Measurements from ENCODE around the gene PANK1. TPM values are rescaled to one million over a fixed set of nuclear protein-coding genes. Genes with fewer than 3 reads are reported as not detected.

PANK1 gene
- total RNA-seq, 2 experiments from 2014 or later: 2.1 to 2.5 TPM

DNA sequence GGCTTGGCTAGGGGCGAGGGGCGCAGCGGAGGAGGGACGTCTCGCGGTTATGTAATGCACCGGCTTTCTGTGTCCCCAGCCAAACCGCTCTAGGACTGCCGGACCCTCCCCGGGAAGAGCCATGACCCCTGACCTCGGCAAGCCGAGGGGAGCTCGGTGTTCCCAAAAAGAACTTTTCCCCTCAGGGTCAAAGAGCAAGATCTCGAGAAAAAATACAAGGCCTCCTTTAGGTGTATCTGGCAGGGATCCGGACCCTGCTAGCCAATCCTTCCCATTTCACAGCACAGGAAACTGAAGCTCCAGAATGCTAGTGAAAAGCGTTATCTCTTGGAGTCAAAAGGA, 109.1 kb downstream of the PANK1 start:
- H3K36me3 Mint-ChIP-seq: no peaks in the 10 kb centered on the region
- H3K27ac Mint-ChIP-seq: no peak overlapping the region
- DNase-seq: no peak
- CTCF ChIA-PET: interaction anchor here (0.9 kb wide), 1 partner anchor 29 kb away, joined by 3 read pairs; no protein-coding TSS in a partner anchor
- H3K4me3 Mint-ChIP-seq: no peak overlapping the region
- no peaks in the 10 kb centered on the region for H3K9me3 Mint-ChIP-seq
- intact Hi-C loops (cut with micrococcal nuclease): no loop called here
- peaks cover 50% of the 10 kb centered on the region for H3K27me3 Mint-ChIP-seq
- peaks cover 10% of the 10 kb centered on the region for H3K4me1 Mint-ChIP-seq (ENCODE audit: low read depth)
- POLR2A ChIA-PET: no interaction called here

DNA sequence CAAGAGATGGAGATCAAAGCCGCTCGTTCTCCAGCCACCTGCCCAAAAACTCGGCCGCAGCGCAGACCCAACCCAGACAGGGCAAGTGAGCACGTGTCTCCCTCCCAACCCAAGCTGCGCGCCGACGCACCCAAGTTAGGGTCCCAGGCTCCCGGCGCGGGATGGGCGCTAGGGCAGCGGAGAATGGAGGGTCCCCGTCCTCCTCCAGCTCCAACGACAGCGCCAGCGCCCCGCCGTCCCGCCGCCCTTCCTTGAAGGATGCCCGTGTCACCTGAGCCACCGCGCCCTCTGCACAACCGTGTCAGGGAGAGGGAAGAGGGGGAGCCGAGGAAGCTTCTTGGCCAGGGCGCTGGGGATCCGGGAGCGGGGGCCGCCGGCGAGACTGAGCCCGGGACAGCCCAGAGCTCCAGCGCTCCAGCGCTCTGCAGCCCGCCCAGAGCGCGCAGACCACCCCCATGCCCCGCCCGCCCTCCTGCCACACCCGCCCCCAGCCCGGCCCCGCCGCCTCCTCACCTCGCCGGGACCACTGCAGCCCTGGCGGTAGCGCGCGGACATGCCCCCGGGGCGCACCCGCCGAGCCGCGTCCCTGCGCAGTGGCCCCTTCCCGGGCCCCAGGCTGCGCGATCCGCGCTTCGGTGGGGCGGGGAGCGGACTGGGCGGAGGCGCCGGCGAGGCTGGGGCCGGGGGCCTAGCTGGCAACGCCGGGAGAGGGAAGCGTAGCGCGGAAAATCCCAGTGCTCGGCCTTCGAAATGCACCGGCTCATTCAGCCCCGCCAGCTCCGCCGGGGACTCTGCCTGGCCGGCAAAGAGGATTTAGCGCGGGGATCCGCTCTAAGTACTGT, 109.7 kb downstream of the PANK1 start, which contains the start of gene SLC16A12:
SLC16A12 (minus strand) TSS at position 424 of the 842 bp plus-strand sequence. CDS start 73,016 bp downstream, outside the sequence.
- ChIA-PET CTCF (interaction anchor here (0.9 kb wide), 1 partner anchor 30 kb away, joined by 3 read pairs; no protein-coding TSS in a partner anchor), POLR2A (no interaction called here)
- DNase-seq: no peak
- Mint-ChIP-seq H3K27ac (no peak within 1 kb of the TSS), H3K36me3 (no peaks in the 10 kb centered on the region), H3K27me3 (peaks cover 52% of the 10 kb centered on the region), H3K4me1 (ENCODE audit: low read depth) (peaks cover 10% of the 10 kb centered on the region), H3K4me3 (peak within 1 kb of the TSS; percentile 11), H3K9me3 (no peaks in the 10 kb centered on the region)
- intact Hi-C loops (cut with micrococcal nuclease): no loop called here

DNA sequence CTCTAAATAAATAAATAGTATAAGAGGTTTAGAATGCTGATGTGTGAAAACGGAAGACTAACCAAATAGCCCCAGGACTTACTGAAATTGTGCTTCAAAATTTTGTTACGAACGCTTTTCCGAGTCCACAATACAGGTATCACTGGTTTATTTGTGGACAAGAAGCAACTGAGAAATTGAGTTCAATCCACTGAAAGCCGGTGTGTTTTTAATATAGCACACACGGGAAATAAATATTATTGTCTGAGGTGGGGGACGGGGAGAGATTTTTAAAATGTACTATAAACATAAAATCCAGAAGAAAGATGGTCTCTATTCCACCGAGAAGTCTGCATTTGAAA, 110.2 kb downstream of the PANK1 start:
- POLR2A ChIA-PET: no interaction called here
- Mint-ChIP-seq H3K9me3 (no peaks in the 10 kb centered on the region), H3K36me3 (no peaks in the 10 kb centered on the region), H3K4me1 (ENCODE audit: low read depth) (peaks cover 10% of the 10 kb centered on the region), H3K27me3 (peaks cover 46% of the 10 kb centered on the region), H3K4me3 (peak overlapping the region; percentile 11), H3K27ac (no peak overlapping the region)
- CTCF ChIA-PET: no interaction called here
- no peak for DNase-seq
- intact Hi-C loops (cut with micrococcal nuclease): no loop called here

Small RNA genes lying within 50 kb of the gene (microRNA-seq; reads per million reads assigned to microRNA genes)
- 378 reads per million, percentile 79 among the genes with 10 or more reads in this experiment for gene MIR107 (ENCODE audit: borderline microRNAs expressed, borderline number of aligned reads, borderline replicate concordance)

Other genes with a start within 250 kb of the PANK1 start
- gene IFIT5, start 230.7 kb downstream of the PANK1 start, total RNA-seq: 10 to 100 TPM; 10.1 to 10.9 TPM
- not detected for gene SLC16A12, start 109.6 kb downstream of the PANK1 start, total RNA-seq
- 10 to 100 TPM; 65.3 to 65.6 TPM for gene KIF20B, start 56.3 kb upstream of the PANK1 start, total RNA-seq

All from activated CD4-positive, alpha-beta memory T cell treated with anti-CD3 and anti-CD28 coated beads for 36 hours (primary cell).